ENCODE data around the gene USP9Y. TPM values are rescaled to one million over a fixed set of nuclear protein-coding genes. Genes with fewer than 3 reads are reported as not detected.

USP9Y gene
- total and polyA plus RNA-seq, 10 of the 15 experiments (the other 5 are each of a cell fraction or from before 2014, with no cell fraction given), result 0.08 TPM; not detected in 9

DNA sequence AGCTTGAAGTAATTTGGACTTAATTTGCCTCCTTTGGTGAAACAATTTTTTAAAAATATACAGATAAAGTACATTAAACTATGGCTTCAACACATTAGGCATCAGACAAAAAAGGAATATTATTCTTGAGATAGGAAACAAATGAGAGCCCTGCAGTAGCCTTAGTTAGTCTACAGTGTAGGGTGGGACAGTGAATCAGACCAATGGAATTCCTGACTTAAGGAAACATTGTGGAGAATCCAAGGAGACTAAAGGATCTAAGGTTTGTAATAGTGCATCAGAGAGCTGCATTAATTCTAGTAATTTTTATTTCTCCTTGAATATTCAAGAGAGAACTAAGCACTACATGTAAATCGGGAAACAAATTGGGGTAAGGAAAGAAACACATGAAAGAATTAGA, 125.8 kb downstream of the USP9Y start:
- BruUV-seq (replicated peaks), result no TSS peak
- DNase-seq (ENCODE audit: low read depth, low spot score), result no peak
- no peak for TF ChIP-seq RBBP5 (conservative IDR thresholded peaks at IDR 0.05)
- no peak for TF ChIP-seq BCL11A (IDR thresholded peaks at IDR 0.05; ENCODE audit: low read depth, low read length)
- no peak for TF ChIP-seq MAX (IDR thresholded peaks at IDR 0.05; ENCODE audit: low read depth, low read length)
- TF ChIP-seq ZNF207 (IDR thresholded peaks at IDR 0.05; ENCODE audit: borderline replicate concordance), result no peak
- TF ChIP-seq ZNF384 (IDR thresholded peaks at IDR 0.05; ENCODE audit: borderline replicate concordance, low read depth, low read length), result no peak
- TF ChIP-seq MEF2B (IDR thresholded peaks at IDR 0.05; ENCODE audit: partially characterized antibody, poor library complexity, severe bottlenecking), result no peak
- no peak for TF ChIP-seq YY1 (IDR thresholded peaks at IDR 0.05; ENCODE audit: low read depth, low read length)
- no peak for TF ChIP-seq PBX3 (IDR thresholded peaks at IDR 0.05; ENCODE audit: insufficient replicate concordance, low read depth, low read length)

More for the DNA sequence above, 125.8 kb downstream of the USP9Y start:
- no peak overlapping the region for H3K27ac ChIP-seq (ENCODE audit: control insufficient read depth, insufficient read depth)
- POLR2A ChIA-PET, result no interaction called here
- RAD21 ChIA-PET (ENCODE audit: unreplicated experiment), result no interaction called here
- H3K4me1 ChIP-seq (ENCODE audit: control insufficient read depth, insufficient read depth, low read length), result no peaks in the 10 kb centered on the region
- intact Hi-C loops (cut with micrococcal nuclease; ENCODE audit: unreplicated experiment) (no loop called here), in situ Hi-C loops (cut with MboI) (no loop called here)
- no peaks in the 10 kb centered on the region for H3K79me2 ChIP-seq (ENCODE audit: control insufficient read depth, insufficient read depth, low read length)
- FAIRE-seq (no peak), ATAC-seq (no peak)
- CTCF ChIA-PET, result no interaction called here
- no peaks in the 10 kb centered on the region for H4K20me1 ChIP-seq (ENCODE audit: control insufficient read depth, insufficient read depth)
- no peak overlapping the region for H2AFZ ChIP-seq (ENCODE audit: control insufficient read depth, low read depth, low read length)
- SMC1A ChIA-PET (ENCODE audit: uncharacterized antibody, unreplicated experiment), result no interaction called here
- H3K9me3 ChIP-seq (replicated peaks; ENCODE audit: control insufficient read depth, insufficient read depth, low read length), result no peaks in the 10 kb centered on the region
- H3K4me3 ChIP-seq, result no peak overlapping the region
- no peak overlapping the region for H3K9ac ChIP-seq (ENCODE audit: control insufficient read depth, insufficient read depth, low read length)
- WGBS (ENCODE audit: insufficient coverage, insufficient replicate concordance, low lambda C conversion rate, missing lambda C conversion rate), result no CpG with 5 or more reads among the region's 1 CpG
- no peaks in the 10 kb centered on the region for H3K27me3 ChIP-seq (replicated peaks in 1 of 2; ENCODE audit: control insufficient read depth in 2 of 2, insufficient read depth in 2 of 2, low read length in 1 of 2)
- no peaks in the 10 kb centered on the region for H3K36me3 ChIP-seq (ENCODE audit: control insufficient read depth in 2 of 2, insufficient read depth in 2 of 2, low read length in 1 of 2)
- H3K4me2 ChIP-seq (ENCODE audit: control insufficient read depth, insufficient read depth), result no peak overlapping the region

Measured in GM12878 (cell line).